Neural progenitor cell (in vitro differentiated cells): ENCODE data around the gene RFX7. TPM values are rescaled to one million over a fixed set of nuclear protein-coding genes. Genes with fewer than 3 reads are reported as not detected.

Experiments
- DNase-seq: peaks from one replicate; pipeline ENCODE4 v3.0.0-alpha.2; 2016; ENCODE audit warnings: low spot score
- H2AFZ ChIP-seq: fragments of 200-600 bp; sonication (generic); replicated peaks from 2 replicates; pipeline ENCODE4 v1.6.1; 2016; ENCODE audit warnings: antibody characterized with exemption
- H3F3A ChIP-seq: fragments of 200-600 bp; sonication (generic); 2 replicates; pipeline ENCODE4 v1.6.1; 2016; ENCODE audit warnings: antibody characterized with exemption, low read depth
- H3K27ac ChIP-seq: fragments of 200-600 bp; sonication (generic); 2 replicates; pipeline ENCODE4 v1.5.1; 2016; ENCODE audit warnings: mild to moderate bottlenecking
- H3K27me3 ChIP-seq: fragments of 200-600 bp; sonication (generic); 2 replicates; pipeline ENCODE4 v1.6.1; 2016; ENCODE audit warnings: mild to moderate bottlenecking, moderate library complexity
- H3K36me3 ChIP-seq: fragments of 200-600 bp; sonication (generic); 2 replicates; pipeline ENCODE4 v1.5.1; 2016
- H3K4me1 ChIP-seq: fragments of 200-600 bp; sonication (generic); 2 replicates; pipeline ENCODE4 v1.6.1; 2016; ENCODE audit warnings: mixed run types
- H3K4me2 ChIP-seq: fragments of 200-600 bp; sonication (generic); 2 replicates; pipeline ENCODE4 v1.6.1; 2016
- H3K4me3 ChIP-seq: fragments of 200-600 bp; sonication (generic); 2 replicates; pipeline ENCODE4 v1.5.1; 2016
- H3K79me2 ChIP-seq: fragments of 200-600 bp; sonication (generic); 2 replicates; pipeline ENCODE4 v1.6.1; 2016; ENCODE audit warnings: low read depth
- H3K9ac ChIP-seq: fragments of 200-600 bp; sonication (generic); 2 replicates; pipeline ENCODE4 v1.6.1; 2016
- H3K9me3 ChIP-seq: fragments of 200-600 bp; sonication (generic); 2 replicates; pipeline ENCODE4 v1.5.1; 2016; ENCODE audit warnings: low read depth
- H4K20me1 ChIP-seq: fragments of 200-600 bp; sonication (generic); 2 replicates; pipeline ENCODE4 v1.6.1; 2016; ENCODE audit warnings: low read depth
- H3K27ac Mint-ChIP-seq: 3 replicates; pipeline ENCODE4 v1.8.0; 2021; ENCODE audit warnings: mixed read lengths
- H3K27me3 Mint-ChIP-seq: 2 replicates; pipeline ENCODE4 v1.8.0; 2022; ENCODE audit warnings: low read depth, mild to moderate bottlenecking, inconsistent platforms, moderate library complexity, mixed read lengths; ENCODE audit not compliant: insufficient read depth
- H3K36me3 Mint-ChIP-seq: 3 replicates; pipeline ENCODE4 v1.8.0; 2021; ENCODE audit warnings: mixed read lengths
- H3K4me1 Mint-ChIP-seq: 3 replicates; pipeline ENCODE4 v1.8.0; 2021; ENCODE audit warnings: mixed read lengths
- H3K4me3 Mint-ChIP-seq: 3 replicates; pipeline ENCODE4 v1.8.0; 2021; ENCODE audit warnings: mild to moderate bottlenecking, moderate library complexity, mixed read lengths
- H3K9me3 Mint-ChIP-seq: 3 replicates; pipeline ENCODE4 v1.8.0; 2020; ENCODE audit warnings: mixed read lengths
- CTCF ChIP-seq: fragments of 200-600 bp; sonication (generic); IDR thresholded peaks from 2 replicates; pipeline ENCODE4 v1.5.1; 2017; ENCODE audit warnings: antibody characterized with exemption, mild to moderate bottlenecking
- EZH2 ChIP-seq: fragments of 200-600 bp; sonication (generic); IDR thresholded peaks from 2 replicates; pipeline ENCODE4 v1.6.1; 2017; ENCODE audit warnings: antibody characterized with exemption, mild to moderate bottlenecking, moderate library complexity
- EZH2phosphoT487 ChIP-seq: fragments of 200-600 bp; sonication (generic); IDR thresholded peaks from 2 replicates; pipeline ENCODE4 v1.6.1; 2017; ENCODE audit warnings: antibody characterized with exemption
- total RNA-seq: library from RNA; depleted of rRNA; stranded (reverse); fragments of >200 nt; gene quantifications from 2 replicates; pipeline ENCODE4 v1.2.3, GENCODE V29; 2015; ENCODE audit warnings: low replicate concordance

Gene RFX7
- total RNA-seq, 1 donor from 2014 or later = 24.1 TPM

- Mint-ChIP-seq H3K4me1 (no peaks in the 10 kb centered on the region), H3K27me3 (peaks cover 2% of the 10 kb centered on the region), H3K27ac (no peak overlapping the region), H3K9me3 (peaks cover 84% of the 10 kb centered on the region), H3K4me3 (no peak overlapping the region), H3K36me3 (peaks cover 80% of the 10 kb centered on the region)
- H3K36me3 ChIP-seq = peaks cover 45% of the 10 kb centered on the region
- H3K27ac ChIP-seq = no peak overlapping the region
- H3K4me3 ChIP-seq = no peak overlapping the region
- H3K4me2 ChIP-seq = no peak overlapping the region
- H3K9ac ChIP-seq = no peak overlapping the region
- no peak overlapping the region for H2AFZ ChIP-seq
- TF ChIP-seq CTCF (no peak), EZH2phosphoT487 (no peak)
- H3K9me3 ChIP-seq = peaks cover 39% of the 10 kb centered on the region
- H4K20me1 ChIP-seq = no peaks in the 10 kb centered on the region
- no peak for DNase-seq
- peaks cover 10% of the 10 kb centered on the region for H3K4me1 ChIP-seq
- H3K27me3 ChIP-seq = no peaks in the 10 kb centered on the region
- H3K79me2 ChIP-seq = peaks cover 100% of the 10 kb centered on the region
- H3F3A ChIP-seq = no peaks in the 10 kb centered on the region
These were observed 15.3 kb downstream of the RFX7 start for GRCh38 chr15:56228352-56228751.

- Mint-ChIP-seq H3K4me3 (no peak overlapping the region), H3K36me3 (peaks cover 79% of the 10 kb centered on the region), H3K9me3 (peaks cover 83% of the 10 kb centered on the region), H3K27ac (no peak overlapping the region), H3K27me3 (peaks cover 2% of the 10 kb centered on the region), H3K4me1 (no peaks in the 10 kb centered on the region)
- no peak overlapping the region for H3K4me2 ChIP-seq
- H3K4me1 ChIP-seq = peaks cover 10% of the 10 kb centered on the region
- H3K9me3 ChIP-seq = peaks cover 45% of the 10 kb centered on the region
- no peak for DNase-seq
- H3K4me3 ChIP-seq = no peak overlapping the region
- peaks cover 100% of the 10 kb centered on the region for H3K79me2 ChIP-seq
- H4K20me1 ChIP-seq = no peaks in the 10 kb centered on the region
- H3K27ac ChIP-seq = no peak overlapping the region
- no peak overlapping the region for H3K9ac ChIP-seq
- H3K36me3 ChIP-seq = peaks cover 40% of the 10 kb centered on the region
- TF ChIP-seq EZH2 (no peak), CTCF (no peak), EZH2phosphoT487 (no peak)
- no peak overlapping the region for H2AFZ ChIP-seq
- H3F3A ChIP-seq = no peaks in the 10 kb centered on the region
- no peaks in the 10 kb centered on the region for H3K27me3 ChIP-seq
These were observed 15.9 kb downstream of the RFX7 start for GRCh38 chr15:56227780-56228179.

- H3K4me3 Mint-ChIP-seq = no peak overlapping the region
- Histone ChIP-seq H2AFZ (no peak overlapping the region), H3K4me3 (no peak overlapping the region), H3F3A (no peaks in the 10 kb centered on the region), H3K4me2 (no peak overlapping the region), H4K20me1 (no peaks in the 10 kb centered on the region), H3K9ac (no peak overlapping the region), H3K4me1 (peaks cover 10% of the 10 kb centered on the region), H3K27ac (no peak overlapping the region), H3K36me3 (peaks cover 37% of the 10 kb centered on the region), H3K9me3 (peaks cover 47% of the 10 kb centered on the region), H3K27me3 (no peaks in the 10 kb centered on the region), H3K79me2 (peaks cover 100% of the 10 kb centered on the region)
- H3K9me3 Mint-ChIP-seq = peaks cover 83% of the 10 kb centered on the region
- H3K36me3 Mint-ChIP-seq = peaks cover 78% of the 10 kb centered on the region
- DNase-seq = no peak
- peaks cover 2% of the 10 kb centered on the region for H3K27me3 Mint-ChIP-seq
- no peaks in the 10 kb centered on the region for H3K4me1 Mint-ChIP-seq
- no peak overlapping the region for H3K27ac Mint-ChIP-seq
- no peak for TF ChIP-seq CTCF
- no peak for TF ChIP-seq EZH2
- no peak for TF ChIP-seq EZH2phosphoT487
These were observed 16.4 kb downstream of the RFX7 start for GRCh38 chr15:56227306-56227705.

- TF ChIP-seq EZH2 (no peak), EZH2phosphoT487 (no peak), CTCF (no peak)
- no peak overlapping the region for H3K4me2 ChIP-seq
- H3K79me2 ChIP-seq = peaks cover 100% of the 10 kb centered on the region
- Mint-ChIP-seq H3K27ac (no peak overlapping the region), H3K9me3 (peaks cover 79% of the 10 kb centered on the region), H3K4me1 (no peaks in the 10 kb centered on the region), H3K36me3 (peaks cover 70% of the 10 kb centered on the region), H3K27me3 (peaks cover 2% of the 10 kb centered on the region), H3K4me3 (no peak overlapping the region)
- no peaks in the 10 kb centered on the region for H3F3A ChIP-seq
- no peak overlapping the region for H3K9ac ChIP-seq
- no peak overlapping the region for H3K4me3 ChIP-seq
- peaks cover 38% of the 10 kb centered on the region for H3K9me3 ChIP-seq
- H3K4me1 ChIP-seq = peaks cover 10% of the 10 kb centered on the region
- no peak overlapping the region for H3K27ac ChIP-seq
- H4K20me1 ChIP-seq = no peaks in the 10 kb centered on the region
- no peaks in the 10 kb centered on the region for H3K27me3 ChIP-seq
- peaks cover 24% of the 10 kb centered on the region for H3K36me3 ChIP-seq
- no peak overlapping the region for H2AFZ ChIP-seq
- DNase-seq = no peak
These were observed 18.2 kb downstream of the RFX7 start for GRCh38 chr15:56225520-56225919.
